Transverse colon (tissue), 4 donors: ENCODE results near the gene TCEANC.

Source experiments
- CTCF ChIP-seq, 5 experiments: fragments of 200-600 bp in 3 of 5; fragments of 450-650 bp in 2 of 5; sonication (generic) in 3 of 5; IDR thresholded peaks; 1 replicate in 2 of 5; 2 replicates in 3 of 5; pipeline ENCODE4 v1.5.1; 2016 to 2017; ENCODE audit warnings: antibody characterized with exemption in 5 of 5, inconsistent platforms in 3 of 5, mild to moderate bottlenecking in 2 of 5, moderate library complexity in 1 of 5
- POLR2A ChIP-seq: fragments of 450-650 bp; IDR thresholded peaks from one replicate; pipeline ENCODE4 v1.6.1; 2016; ENCODE audit warnings: antibody characterized with exemption, mild to moderate bottlenecking, moderate library complexity
- POLR2AphosphoS5 ChIP-seq, 3 donors: sonication (generic); formaldehyde crosslinking; IDR thresholded peaks; one replicate each; pipeline ENCODE4 v1.6.1; 2016; ENCODE audit warnings: antibody characterized with exemption in 3 of 3

DNA sequence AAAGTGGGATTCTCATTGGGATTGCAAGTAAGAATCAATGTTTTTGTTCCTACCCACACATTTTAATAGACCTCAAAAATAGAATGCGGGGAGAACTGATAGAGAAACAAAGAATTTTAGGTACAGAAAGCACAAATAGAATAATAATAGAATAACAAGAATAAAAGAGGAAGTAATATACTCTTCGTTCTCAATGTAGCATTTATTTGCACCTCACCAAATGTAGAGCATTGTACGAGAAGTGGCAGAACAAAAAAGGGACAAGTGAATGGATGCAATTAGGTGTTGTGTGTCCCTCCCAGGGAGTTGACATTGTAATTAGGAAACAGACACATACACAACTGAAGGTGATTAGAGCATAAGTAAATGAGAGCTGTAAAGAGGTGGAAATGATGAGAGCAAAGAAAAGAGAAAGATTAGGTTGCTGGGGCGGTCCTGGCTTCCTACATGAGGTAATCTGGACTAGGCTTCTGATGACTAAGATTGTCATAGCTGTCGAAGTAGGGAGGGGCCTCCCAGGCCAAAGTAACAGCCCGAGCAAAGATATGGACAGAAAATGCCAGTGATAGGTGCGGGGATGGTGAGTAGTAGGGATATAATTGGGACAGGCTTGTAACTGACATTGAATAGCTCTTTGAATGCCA is 46.4 kb downstream of the TCEANC start:
- TF ChIP-seq CTCF (IDR thresholded peaks at IDR 0.05) (no peak), POLR2AphosphoS5 (IDR thresholded peaks at IDR 0.05) (no peak), POLR2A (no peak)
